Measurements from ENCODE around the gene ASIC4.
A peak's percentile ranks its signal among the peaks of the same experiment; 100 is the strongest.

The ASIC4 gene

DNA sequence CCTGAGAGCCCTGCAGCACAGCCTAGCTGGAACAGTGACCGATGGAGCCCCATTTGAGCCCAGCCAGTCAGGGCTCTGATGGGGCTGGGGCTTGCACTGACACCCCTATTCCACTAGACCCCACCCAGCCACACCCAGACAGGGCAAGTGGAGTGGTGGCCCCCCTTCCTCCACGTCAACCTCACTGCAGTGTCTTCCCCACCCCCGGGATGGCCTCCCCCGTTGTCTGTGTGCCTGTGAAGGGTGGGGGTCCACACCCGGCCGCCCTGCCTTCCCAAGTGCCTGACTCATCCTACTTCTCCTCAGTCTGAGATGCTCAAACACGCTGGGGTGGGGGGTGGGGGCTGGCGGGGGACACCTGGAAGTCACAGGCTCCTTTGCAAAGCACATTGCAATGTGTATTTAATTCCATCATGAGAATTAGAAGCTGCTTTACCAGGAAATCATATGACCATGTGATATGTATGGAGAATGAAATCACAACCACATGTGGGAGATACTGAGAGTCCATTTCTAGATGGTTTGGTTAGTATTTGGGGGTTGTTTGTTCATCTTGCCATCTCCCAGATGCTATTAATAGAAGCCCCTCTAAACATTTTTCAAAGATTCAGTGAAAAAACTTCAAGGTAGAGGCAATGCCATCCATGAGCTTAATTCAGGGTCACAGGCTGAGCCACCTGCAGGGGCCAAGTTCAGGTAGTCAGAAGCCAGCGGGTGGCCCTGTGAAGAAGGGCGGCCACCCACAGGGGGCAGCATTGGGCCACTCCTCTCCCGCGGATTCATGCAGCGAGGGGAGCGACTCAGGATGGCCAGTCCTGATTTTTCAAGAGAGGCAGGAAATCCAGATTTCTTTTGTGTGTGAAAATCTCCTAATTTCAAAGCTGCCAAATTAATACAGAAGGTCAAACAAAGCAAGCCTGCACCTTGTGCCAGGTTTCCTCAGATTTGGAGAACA is 38.3 kb upstream of the ASIC4 start:
- DNase-seq (ENCODE audit: low read depth, low spot score) = peak; percentile 67

DNA sequence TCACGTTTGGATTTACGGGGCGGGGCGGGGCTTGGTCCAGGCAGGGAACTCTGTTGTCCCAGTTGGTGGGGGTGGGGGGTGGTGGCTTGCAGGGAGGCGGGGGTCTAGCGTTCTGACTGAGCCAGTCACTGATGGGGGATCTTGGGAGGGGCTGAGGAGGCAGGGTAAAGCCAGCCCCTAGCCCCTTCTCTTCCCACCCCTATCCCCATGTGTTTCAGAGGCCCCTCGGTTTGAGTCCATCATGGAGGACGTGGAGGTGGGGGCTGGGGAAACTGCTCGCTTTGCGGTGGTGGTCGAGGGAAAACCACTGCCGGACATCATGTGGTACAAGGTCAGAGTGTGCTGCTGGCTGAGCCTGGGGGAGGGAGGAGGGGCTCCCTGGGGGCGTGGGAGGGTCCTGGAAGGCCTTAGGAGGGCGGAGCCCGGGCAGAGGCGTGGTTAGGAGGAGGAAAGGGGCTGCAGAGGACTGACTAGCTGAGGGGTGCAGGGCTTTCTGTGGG is 37.6 kb upstream of the ASIC4 start:
- H3K36me3 ChIP-seq (ENCODE audit: insufficient read depth, insufficient read length, low read length) = peaks cover 54% of the 10 kb centered on the region
- H3K9me3 ChIP-seq (ENCODE audit: insufficient read depth, low read length) = no peaks in the 10 kb centered on the region
- peaks cover 3% of the 10 kb centered on the region for H3K27me3 ChIP-seq (ENCODE audit: insufficient read depth, insufficient read length)
- peaks cover 10% of the 10 kb centered on the region for H3K4me1 ChIP-seq (ENCODE audit: insufficient read depth, insufficient read length)
- peak; percentile 74 for DNase-seq (ENCODE audit: low read depth, low spot score)
- TF ChIP-seq ZNF274 (IDR thresholded peaks at IDR 0.05; ENCODE audit: low read depth, low read length) (no peak), YY1 (IDR thresholded peaks at IDR 0.05; ENCODE audit: insufficient read depth, insufficient read length) (no peak), SUZ12 (IDR thresholded peaks at IDR 0.05; ENCODE audit: extremely low read depth, insufficient read depth, insufficient read length) (no peak)
- H3K4me3 ChIP-seq (ENCODE audit: insufficient read length, low read depth) = peak overlapping the region; percentile 19
- peak overlapping the region; percentile 61 for H3K9ac ChIP-seq (ENCODE audit: insufficient read length, low read depth)

More for the DNA sequence above, 38.3 kb upstream of the ASIC4 start:
- Histone ChIP-seq H3K27me3 (ENCODE audit: insufficient read depth, insufficient read length) (no peaks in the 10 kb centered on the region), H3K4me3 (ENCODE audit: insufficient read length, low read depth) (peak overlapping the region; percentile 12), H3K36me3 (ENCODE audit: insufficient read depth, insufficient read length, low read length) (peaks cover 55% of the 10 kb centered on the region), H3K9me3 (ENCODE audit: insufficient read depth, low read length) (no peaks in the 10 kb centered on the region), H3K9ac (ENCODE audit: insufficient read length, low read depth) (no peak overlapping the region), H3K4me1 (ENCODE audit: insufficient read depth, insufficient read length) (peaks cover 10% of the 10 kb centered on the region)
- no peak for TF ChIP-seq SUZ12 (IDR thresholded peaks at IDR 0.05; ENCODE audit: extremely low read depth, insufficient read depth, insufficient read length)
- TF ChIP-seq YY1 (IDR thresholded peaks at IDR 0.05; ENCODE audit: insufficient read depth, insufficient read length) = no peak
- TF ChIP-seq ZNF274 (IDR thresholded peaks at IDR 0.05; ENCODE audit: low read depth, low read length) = no peak

GRCh38 chr2:219477179-219477578 is 37.1 kb upstream of the ASIC4 start:
- DNase-seq (ENCODE audit: low read depth, low spot score) = no peak
- no peak for TF ChIP-seq ZNF274 (IDR thresholded peaks at IDR 0.05; ENCODE audit: low read depth, low read length)
- TF ChIP-seq YY1 (IDR thresholded peaks at IDR 0.05; ENCODE audit: insufficient read depth, insufficient read length) = no peak
- TF ChIP-seq SUZ12 (IDR thresholded peaks at IDR 0.05; ENCODE audit: extremely low read depth, insufficient read depth, insufficient read length) = no peak
- H3K9ac ChIP-seq (ENCODE audit: insufficient read length, low read depth) = peak overlapping the region; percentile 51
- peaks cover 53% of the 10 kb centered on the region for H3K36me3 ChIP-seq (ENCODE audit: insufficient read depth, insufficient read length, low read length)
- H3K4me1 ChIP-seq (ENCODE audit: insufficient read depth, insufficient read length) = peaks cover 10% of the 10 kb centered on the region
- H3K27me3 ChIP-seq (ENCODE audit: insufficient read depth, insufficient read length) = peaks cover 7% of the 10 kb centered on the region
- peak overlapping the region; percentile 5 for H3K4me3 ChIP-seq (ENCODE audit: insufficient read length, low read depth)
- H3K9me3 ChIP-seq (ENCODE audit: insufficient read depth, low read length) = no peaks in the 10 kb centered on the region

DNA sequence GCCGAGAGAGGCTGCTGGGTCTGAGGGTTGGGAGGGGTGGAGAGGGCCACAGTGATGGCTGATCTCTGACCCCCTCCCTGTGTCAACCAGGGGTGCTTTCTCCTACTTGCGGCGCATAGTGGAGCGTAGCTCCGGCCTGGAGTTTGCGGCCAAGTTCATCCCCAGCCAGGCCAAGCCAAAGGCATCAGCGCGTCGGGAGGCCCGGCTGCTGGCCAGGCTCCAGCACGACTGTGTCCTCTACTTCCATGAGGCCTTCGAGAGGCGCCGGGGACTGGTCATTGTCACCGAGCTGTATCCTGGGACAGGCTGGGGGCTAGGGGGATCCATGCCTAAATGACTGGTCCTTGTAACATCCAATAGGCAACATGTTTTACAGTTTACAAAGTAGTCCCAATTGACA is 36.5 kb upstream of the ASIC4 start:
- H3K4me3 ChIP-seq (ENCODE audit: insufficient read length, low read depth) = no peak overlapping the region
- H3K36me3 ChIP-seq (ENCODE audit: insufficient read depth, insufficient read length, low read length) = peaks cover 54% of the 10 kb centered on the region
- no peak for TF ChIP-seq YY1 (IDR thresholded peaks at IDR 0.05; ENCODE audit: insufficient read depth, insufficient read length)
- no peak for TF ChIP-seq ZNF274 (IDR thresholded peaks at IDR 0.05; ENCODE audit: low read depth, low read length)
- no peak for TF ChIP-seq SUZ12 (IDR thresholded peaks at IDR 0.05; ENCODE audit: extremely low read depth, insufficient read depth, insufficient read length)
- peaks cover 13% of the 10 kb centered on the region for H3K27me3 ChIP-seq (ENCODE audit: insufficient read depth, insufficient read length)
- peaks cover 13% of the 10 kb centered on the region for H3K4me1 ChIP-seq (ENCODE audit: insufficient read depth, insufficient read length)
- no peak for DNase-seq (ENCODE audit: low read depth, low spot score)
- H3K9me3 ChIP-seq (ENCODE audit: insufficient read depth, low read length) = no peaks in the 10 kb centered on the region
- H3K9ac ChIP-seq (ENCODE audit: insufficient read length, low read depth) = peak overlapping the region; percentile 8

DNA sequence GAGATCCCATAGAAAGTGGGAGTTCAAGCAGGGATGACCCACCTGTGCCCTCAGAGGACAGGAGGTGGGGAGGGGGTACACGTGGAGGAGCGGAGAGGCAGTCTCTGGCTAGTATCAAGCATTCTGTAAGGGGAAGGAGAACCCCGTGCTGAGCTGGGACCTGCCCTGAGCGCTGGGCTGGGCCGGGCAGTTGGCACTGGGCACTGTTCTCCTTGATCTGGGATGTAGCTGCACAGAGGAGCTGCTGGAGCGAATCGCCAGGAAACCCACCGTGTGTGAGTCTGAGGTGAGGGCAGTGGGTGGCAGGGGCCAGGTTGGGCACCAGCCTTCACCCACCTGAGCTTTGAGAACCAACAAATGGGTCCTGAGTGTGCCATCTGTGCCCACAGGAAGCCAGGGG is 35.4 kb upstream of the ASIC4 start:
- H3K9me3 ChIP-seq (ENCODE audit: insufficient read depth, low read length) = no peaks in the 10 kb centered on the region
- peaks cover 14% of the 10 kb centered on the region for H3K4me1 ChIP-seq (ENCODE audit: insufficient read depth, insufficient read length)
- peaks cover 43% of the 10 kb centered on the region for H3K36me3 ChIP-seq (ENCODE audit: insufficient read depth, insufficient read length, low read length)
- H3K9ac ChIP-seq (ENCODE audit: insufficient read length, low read depth) = no peak overlapping the region
- TF ChIP-seq YY1 (IDR thresholded peaks at IDR 0.05; ENCODE audit: insufficient read depth, insufficient read length) (no peak), SUZ12 (IDR thresholded peaks at IDR 0.05; ENCODE audit: extremely low read depth, insufficient read depth, insufficient read length) (no peak), ZNF274 (IDR thresholded peaks at IDR 0.05; ENCODE audit: low read depth, low read length) (no peak)
- DNase-seq (ENCODE audit: low read depth, low spot score) = no peak
- H3K27me3 ChIP-seq (ENCODE audit: insufficient read depth, insufficient read length) = peaks cover 23% of the 10 kb centered on the region
- no peak overlapping the region for H3K4me3 ChIP-seq (ENCODE audit: insufficient read length, low read depth)

DNA sequence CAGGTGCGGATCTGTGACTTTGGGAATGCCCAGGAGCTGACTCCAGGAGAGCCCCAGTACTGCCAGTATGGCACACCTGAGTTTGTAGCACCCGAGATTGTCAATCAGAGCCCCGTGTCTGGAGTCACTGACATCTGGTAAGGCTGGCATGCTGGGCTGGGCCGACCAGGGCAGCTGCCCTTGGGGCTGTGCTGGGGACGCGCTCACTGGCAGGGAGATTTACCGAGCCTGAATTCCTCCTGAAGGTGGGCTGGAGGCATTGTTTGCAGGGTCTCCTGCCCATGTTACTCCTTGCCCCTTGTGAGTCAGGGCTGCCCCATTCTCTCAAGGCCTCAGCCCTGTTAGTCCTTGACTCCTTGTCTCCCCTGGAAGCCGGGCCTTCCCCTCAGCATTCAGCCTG is 34.3 kb upstream of the ASIC4 start:
- peaks cover 18% of the 10 kb centered on the region for H3K4me1 ChIP-seq (ENCODE audit: insufficient read depth, insufficient read length)

More for the DNA sequence above, 34.3 kb upstream of the ASIC4 start:
- Histone ChIP-seq H3K27me3 (ENCODE audit: insufficient read depth, insufficient read length) (peaks cover 34% of the 10 kb centered on the region), H3K36me3 (ENCODE audit: insufficient read depth, insufficient read length, low read length) (peaks cover 43% of the 10 kb centered on the region), H3K9ac (ENCODE audit: insufficient read length, low read depth) (no peak overlapping the region), H3K4me3 (ENCODE audit: insufficient read length, low read depth) (no peak overlapping the region), H3K9me3 (ENCODE audit: insufficient read depth, low read length) (no peaks in the 10 kb centered on the region)
- no peak for DNase-seq (ENCODE audit: low read depth, low spot score)
- TF ChIP-seq ZNF274 (IDR thresholded peaks at IDR 0.05; ENCODE audit: low read depth, low read length) (no peak), YY1 (IDR thresholded peaks at IDR 0.05; ENCODE audit: insufficient read depth, insufficient read length) (no peak), SUZ12 (IDR thresholded peaks at IDR 0.05; ENCODE audit: extremely low read depth, insufficient read depth, insufficient read length) (no peak)

Measured in NT2/D1 (cell line).